ENCODE results near the gene ZNF783. TPM values are rescaled to one million over a fixed set of nuclear protein-coding genes. Genes with fewer than 3 reads are reported as not detected.
A peak's percentile ranks its signal among the peaks of the same experiment; 100 is the strongest.

The ZNF783 gene
- total RNA-seq, 2 donors from 2014 or later = 10.7 to 20.7 TPM

- Histone ChIP-seq H3K9me3 (no peaks in the 10 kb centered on the region), H3K36me3 (no peaks in the 10 kb centered on the region), H3K27me3 (replicated peaks; ENCODE audit: insufficient read depth) (no peaks in the 10 kb centered on the region), H3K27ac (no peak overlapping the region), H3K4me1 (replicated peaks) (no peaks in the 10 kb centered on the region), H3K4me3 (no peak overlapping the region)
- no peak for DNase-seq (ENCODE audit: low spot score)
- intact Hi-C loops (cut with DNase I) = no loop called here
- WGBS = 50% methylated on average over 3 of the region's 3 CpGs
- TF ChIP-seq POLR2AphosphoS5 (IDR thresholded peaks at IDR 0.05) (no peak), CTCF (IDR thresholded peaks at IDR 0.05) (no peak), POLR2A (IDR thresholded peaks at IDR 0.05) (no peak)
These were observed 22.3 kb downstream of the ZNF783 start for GRCh38 chr7:149284343-149284742.

GRCh38 chr7:149284850-149285585 is 23.0 kb downstream of the ZNF783 start:
- H3K4me3 ChIP-seq = peak overlapping the region; percentile 43 to 48
- H3K27ac ChIP-seq = peak overlapping the region in 1 of 2 donors; percentile 13
- H3K36me3 ChIP-seq = no peaks in the 10 kb centered on the region
- DNase-seq (ENCODE audit: low spot score) = peak; percentile 95
- 2% methylated on average over 27 of the region's 66 CpGs for WGBS
- H3K4me1 ChIP-seq (replicated peaks) = no peaks in the 10 kb centered on the region
- TF ChIP-seq CTCF (IDR thresholded peaks at IDR 0.05) (peak in 3 of 4 experiments; percentile 11 to 41 (median 22)), POLR2AphosphoS5 (IDR thresholded peaks at IDR 0.05) (peak; percentile 84), POLR2A (IDR thresholded peaks at IDR 0.05) (peak; percentile 40)
- no peaks in the 10 kb centered on the region for H3K27me3 ChIP-seq (replicated peaks; ENCODE audit: insufficient read depth)
- intact Hi-C loops (cut with DNase I) = no loop called here
- no peaks in the 10 kb centered on the region for H3K9me3 ChIP-seq

GRCh38 chr7:149285603-149286002 is 23.6 kb downstream of the ZNF783 start:
- peak overlapping the region in 1 of 2 donors; percentile 13 for H3K27ac ChIP-seq
- no peaks in the 10 kb centered on the region for H3K36me3 ChIP-seq
- intact Hi-C loops (cut with DNase I) = no loop called here
- no peak for TF ChIP-seq POLR2AphosphoS5 (IDR thresholded peaks at IDR 0.05)
- TF ChIP-seq POLR2A (IDR thresholded peaks at IDR 0.05) = no peak
- no peak for TF ChIP-seq CTCF (IDR thresholded peaks at IDR 0.05)
- WGBS = 7% methylated on average over 11 of the region's 11 CpGs
- no peaks in the 10 kb centered on the region for H3K9me3 ChIP-seq
- H3K4me1 ChIP-seq (replicated peaks) = no peaks in the 10 kb centered on the region
- no peak for DNase-seq (ENCODE audit: low spot score)
- peak overlapping the region; percentile 43 to 48 for H3K4me3 ChIP-seq
- no peaks in the 10 kb centered on the region for H3K27me3 ChIP-seq (replicated peaks; ENCODE audit: insufficient read depth)

GRCh38 chr7:149286811-149287400 is 24.9 kb downstream of the ZNF783 start:
- Histone ChIP-seq H3K27ac (no peak overlapping the region), H3K4me1 (replicated peaks) (no peaks in the 10 kb centered on the region), H3K9me3 (no peaks in the 10 kb centered on the region), H3K4me3 (no peak overlapping the region), H3K36me3 (no peaks in the 10 kb centered on the region), H3K27me3 (replicated peaks; ENCODE audit: insufficient read depth) (no peaks in the 10 kb centered on the region)
- intact Hi-C loops (cut with DNase I) = no loop called here
- no peak for DNase-seq (ENCODE audit: low spot score)
- no peak for TF ChIP-seq POLR2AphosphoS5 (IDR thresholded peaks at IDR 0.05)
- 88% methylated on average over 6 of the region's 6 CpGs for WGBS

- no peak for TF ChIP-seq POLR2AphosphoS5 (IDR thresholded peaks at IDR 0.05)
- no peak for TF ChIP-seq CTCF (IDR thresholded peaks at IDR 0.05)
- TF ChIP-seq POLR2A (IDR thresholded peaks at IDR 0.05) = no peak
- H3K27me3 ChIP-seq (replicated peaks; ENCODE audit: insufficient read depth) = no peaks in the 10 kb centered on the region
- intact Hi-C loops (cut with DNase I) = no loop called here
- no peaks in the 10 kb centered on the region for H3K4me1 ChIP-seq (replicated peaks)
- H3K27ac ChIP-seq = no peak overlapping the region
- no peak for DNase-seq (ENCODE audit: low spot score)
- H3K4me3 ChIP-seq = no peak overlapping the region
- H3K9me3 ChIP-seq = no peaks in the 10 kb centered on the region
- H3K36me3 ChIP-seq = no peaks in the 10 kb centered on the region
- WGBS = 86% methylated on average over 10 of the region's 10 CpGs
These were observed 25.6 kb downstream of the ZNF783 start for GRCh38 chr7:149287622-149288021.

Data from prostate gland (tissue), 2 donors.